GM18951 (cell line): ENCODE results near the gene UNK.
"Not testable (repeated sequence)": the region's sequence is repeated elsewhere in the genome, so short reads cannot be mapped to it uniquely, and the experiment has no call there.

Experiments used
- POLR2A ChIP-seq: IDR thresholded peaks from 4 replicates; pipeline ENCODE4 v1.6.1; 2011; ENCODE audit warnings: mild to moderate bottlenecking; ENCODE audit not compliant: insufficient read length, insufficient read depth; ENCODE audit errors: extremely low read depth
- in situ Hi-C: fragments of 300-500 bp; cut with MboI; formaldehyde crosslinking; loops from one replicate; pipeline ENCODE4 v1.12.0; 2022; ENCODE audit warnings: low sequenced_read_pairs, mixed read lengths, inconsistent platforms; ENCODE audit not compliant: unreplicated experiment

UNK gene

GRCh38 chr17:75869282-75870141, 84.9 kb downstream of the UNK start:
- in situ Hi-C loops, result no loop called here
- no peak for TF ChIP-seq POLR2A

DNA sequence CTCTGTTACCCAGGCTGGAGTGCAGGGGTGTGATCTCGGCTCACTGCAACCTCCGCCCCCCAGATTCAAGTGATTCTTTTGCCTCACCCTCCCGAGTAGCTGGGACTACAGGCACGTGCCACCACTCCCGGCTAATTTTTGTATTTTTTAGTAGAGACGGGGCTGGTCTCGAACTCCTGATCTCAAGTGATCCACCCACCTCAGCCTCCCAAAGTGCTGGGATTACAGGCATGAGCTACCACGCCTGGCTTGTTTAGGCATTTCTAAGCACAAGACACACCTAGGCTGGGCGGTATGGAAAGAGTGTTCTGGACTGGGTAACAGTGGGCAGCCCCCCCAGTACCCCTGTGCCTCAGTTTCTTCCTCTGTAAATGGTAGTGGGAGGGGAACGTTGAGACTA, 85.6 kb downstream of the UNK start:
- in situ Hi-C loops, result not testable (repeated sequence)

DNA sequence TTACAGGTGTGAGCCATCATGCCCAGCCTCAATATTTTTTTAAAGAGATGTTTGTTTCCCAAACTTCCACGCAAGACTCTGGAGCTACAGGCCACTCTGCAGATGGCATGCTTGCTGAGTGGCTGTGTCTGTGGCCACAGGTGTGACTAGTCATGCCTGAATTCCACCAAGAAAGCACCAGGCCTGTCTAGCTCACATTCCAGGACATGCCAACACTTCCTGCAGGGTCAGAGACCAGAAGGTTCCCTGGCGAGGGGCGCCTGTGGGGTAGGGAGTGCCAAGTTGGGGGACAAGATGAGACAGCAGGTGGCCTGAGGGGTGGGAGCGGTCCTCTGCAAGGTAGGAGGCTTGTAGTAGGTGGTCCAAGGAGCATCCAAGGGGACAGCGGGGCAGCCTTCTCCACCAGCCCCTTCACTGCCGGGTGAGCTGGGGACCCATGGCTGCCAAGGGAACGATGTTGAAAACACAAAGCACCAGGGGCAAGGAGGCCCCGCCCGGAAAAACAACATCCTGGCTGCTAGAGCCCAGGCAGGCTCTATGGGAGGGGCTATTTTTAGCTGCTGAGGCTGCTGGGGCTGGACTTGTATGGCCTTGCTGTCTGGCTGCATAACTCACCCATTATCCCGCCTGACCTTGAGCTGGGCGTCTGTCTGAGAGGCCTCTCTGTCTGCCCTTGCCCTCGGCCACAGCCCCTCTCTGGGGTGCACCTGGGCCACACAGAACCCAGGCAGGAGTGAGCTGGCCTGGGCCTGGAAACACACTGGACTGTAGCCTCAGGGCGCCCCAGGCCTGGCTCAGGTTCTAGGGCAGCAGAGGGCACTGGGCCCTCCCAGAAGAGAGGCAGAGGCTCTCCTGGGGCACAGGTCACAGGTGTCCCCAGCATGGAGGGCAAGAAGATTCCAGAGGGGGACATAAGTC, 88.1 kb downstream of the UNK start:
- no peak for TF ChIP-seq POLR2A
- in situ Hi-C loops, result no loop called here

GRCh38 chr17:75873587-75874322, 89.1 kb downstream of the UNK start:
- TF ChIP-seq POLR2A, result no peak
- in situ Hi-C loops, result no loop called here

DNA sequence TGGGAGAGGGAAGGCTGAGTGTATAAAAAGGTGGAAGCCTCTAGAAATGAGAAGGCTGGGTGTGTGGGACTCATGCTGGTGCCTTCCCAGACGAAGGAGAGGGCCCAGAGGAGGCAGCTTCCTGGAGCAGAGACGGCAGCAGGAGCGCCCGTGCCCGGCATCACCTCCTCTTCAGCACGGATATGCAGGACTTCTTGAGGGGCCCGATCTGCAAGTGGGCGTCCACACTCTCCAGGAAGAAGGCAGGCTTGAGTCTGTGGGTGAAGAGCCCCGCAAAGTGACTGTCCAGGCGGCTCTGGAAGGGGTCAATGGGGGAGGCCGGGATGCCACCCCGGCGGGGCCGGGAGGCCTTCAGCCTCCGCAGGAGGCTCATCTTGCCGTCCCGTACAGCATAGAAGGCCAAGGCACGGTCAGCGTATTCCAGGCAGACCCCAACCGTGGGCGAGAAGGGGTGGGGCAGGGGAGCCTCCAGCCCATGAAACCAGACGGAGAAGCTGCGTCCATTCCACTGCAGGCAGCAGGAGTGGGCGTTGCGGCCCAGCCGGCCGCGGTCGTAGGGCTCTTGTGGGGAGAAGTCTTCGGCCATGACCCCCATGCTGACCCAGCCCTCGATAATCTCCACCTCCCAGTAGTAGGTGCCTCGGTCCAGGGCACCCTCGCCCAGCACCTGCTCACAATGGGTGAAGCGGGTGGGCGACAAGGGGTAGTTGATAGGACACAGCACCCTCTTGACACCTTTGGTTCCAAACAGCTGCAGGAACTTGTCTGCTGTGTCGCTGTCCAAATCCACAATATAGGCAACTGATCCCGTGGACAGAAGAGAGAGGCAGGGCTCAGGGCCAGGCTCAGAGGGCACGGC, 89.9 kb downstream of the UNK start:
- in situ Hi-C loops, result no loop called here
- no peak for TF ChIP-seq POLR2A
